Ovary (tissue), 3 donors: ENCODE data around the gene PMS2.

Source experiments
- EP300 ChIP-seq: sonication (generic); formaldehyde crosslinking; IDR thresholded peaks from one replicate; pipeline ENCODE4 v1.6.1; 2017; ENCODE audit warnings: antibody characterized with exemption
- POLR2A ChIP-seq: fragments of 450-650 bp; IDR thresholded peaks from one replicate; pipeline ENCODE4 v1.6.1; 2017; ENCODE audit warnings: antibody characterized with exemption, mild to moderate bottlenecking, moderate library complexity
- TF ChIP-seq, protein P1 (sequence below), 3 donors: fragments of 450-650 bp in 2 of 3; fragments of 200-600 bp in 1 of 3; IDR thresholded peaks; one replicate each; pipeline versions ENCODE4 v1.5.1 to v1.8.0; 2016 to 2022; ENCODE audit warnings: antibody characterized with exemption in 3 of 3, mild to moderate bottlenecking in 1 of 3
- donor health status: DM: no; HTN: no; CAD: no.

DNA sequence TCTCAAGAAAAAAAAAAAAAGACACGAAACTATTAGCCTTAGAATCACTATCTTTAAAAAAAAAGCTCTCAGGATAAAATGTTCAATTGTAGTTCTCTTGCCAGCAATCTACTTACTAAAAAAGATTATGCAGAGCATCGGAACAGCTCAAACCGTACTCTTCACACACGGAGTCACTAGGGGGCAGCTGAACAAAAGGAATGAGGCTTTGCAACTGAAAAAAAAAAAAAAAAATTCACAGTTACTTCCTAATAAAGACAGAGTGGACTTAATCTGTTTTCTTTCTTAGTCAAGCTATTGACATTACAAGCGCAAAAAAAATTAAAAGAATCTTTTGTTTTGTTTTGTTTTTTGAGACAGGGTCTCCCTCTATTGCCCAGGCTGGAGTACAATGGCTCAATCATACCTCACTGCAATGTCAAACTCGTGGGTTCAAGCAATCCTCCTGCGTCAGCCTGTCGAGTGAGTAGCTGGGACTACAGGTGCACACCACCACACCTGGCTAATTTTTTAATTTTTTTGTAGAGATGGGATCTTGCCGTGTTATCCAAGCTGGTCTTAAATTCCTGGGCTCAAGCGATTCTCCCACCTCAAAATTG is 11.5 kb downstream of the PMS2 start:
- TF ChIP-seq, protein P1, sequence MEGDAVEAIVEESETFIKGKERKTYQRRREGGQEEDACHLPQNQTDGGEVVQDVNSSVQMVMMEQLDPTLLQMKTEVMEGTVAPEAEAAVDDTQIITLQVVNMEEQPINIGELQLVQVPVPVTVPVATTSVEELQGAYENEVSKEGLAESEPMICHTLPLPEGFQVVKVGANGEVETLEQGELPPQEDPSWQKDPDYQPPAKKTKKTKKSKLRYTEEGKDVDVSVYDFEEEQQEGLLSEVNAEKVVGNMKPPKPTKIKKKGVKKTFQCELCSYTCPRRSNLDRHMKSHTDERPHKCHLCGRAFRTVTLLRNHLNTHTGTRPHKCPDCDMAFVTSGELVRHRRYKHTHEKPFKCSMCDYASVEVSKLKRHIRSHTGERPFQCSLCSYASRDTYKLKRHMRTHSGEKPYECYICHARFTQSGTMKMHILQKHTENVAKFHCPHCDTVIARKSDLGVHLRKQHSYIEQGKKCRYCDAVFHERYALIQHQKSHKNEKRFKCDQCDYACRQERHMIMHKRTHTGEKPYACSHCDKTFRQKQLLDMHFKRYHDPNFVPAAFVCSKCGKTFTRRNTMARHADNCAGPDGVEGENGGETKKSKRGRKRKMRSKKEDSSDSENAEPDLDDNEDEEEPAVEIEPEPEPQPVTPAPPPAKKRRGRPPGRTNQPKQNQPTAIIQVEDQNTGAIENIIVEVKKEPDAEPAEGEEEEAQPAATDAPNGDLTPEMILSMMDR (IDR thresholded peaks at IDR 0.05), result peak; percentile 41 to 46 (median 42)
- TF ChIP-seq POLR2A (no peak), EP300 (no peak)
